Thyroid gland (tissue), 4 donors: ENCODE data around the gene SLCO2A1.

Source experiments
- CTCF ChIP-seq, 6 experiments: fragments of 200-600 bp in 3 of 6; fragments of 450-650 bp in 3 of 6; sonication (generic) in 3 of 6; IDR thresholded peaks; one replicate each; pipeline ENCODE4 v1.5.1; 2016 to 2019; ENCODE audit warnings: antibody characterized with exemption in 6 of 6, mild to moderate bottlenecking in 2 of 6, inconsistent platforms in 1 of 6, moderate library complexity in 1 of 6
- POLR2A ChIP-seq, 2 donors: fragments of 450-650 bp; IDR thresholded peaks; one replicate each; pipeline ENCODE4 v1.6.1; 2017; ENCODE audit warnings: antibody characterized with exemption in 2 of 2, mild to moderate bottlenecking in 2 of 2, moderate library complexity in 1 of 2

DNA sequence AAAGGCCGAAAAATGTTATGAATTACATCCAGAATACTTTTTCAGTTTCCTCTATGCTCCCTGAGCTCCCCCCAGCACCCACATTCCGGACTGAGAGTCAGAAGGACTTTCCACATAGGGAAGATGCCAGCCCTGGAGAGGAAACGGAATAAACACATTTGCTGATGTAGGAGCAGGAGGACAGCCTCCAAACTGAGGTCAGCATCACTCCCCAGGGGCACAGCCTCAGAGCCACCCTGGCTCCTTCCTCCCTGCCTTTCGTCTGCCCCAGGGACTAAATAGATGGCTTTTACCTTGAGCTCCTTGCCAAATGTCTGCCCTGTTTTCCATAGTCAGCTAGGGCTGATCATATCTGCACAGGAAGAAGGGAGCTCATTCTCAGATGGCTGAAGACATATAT lies 22.6 kb upstream of the SLCO2A1 start:
- TF ChIP-seq CTCF (IDR thresholded peaks at IDR 0.05) (no peak), POLR2A (IDR thresholded peaks at IDR 0.05) (no peak)
